HG03175 (cell line): ENCODE data around the gene TDP2.
"Not testable (repeated sequence)": the region's sequence is repeated elsewhere in the genome, so short reads cannot be mapped to it uniquely, and the experiment has no call there.

Experiments
- ATAC-seq: cut with Tn5 transposase; IDR thresholded peaks from one replicate; pipeline ENCODE4 v1.9.1; 2021; ENCODE audit warnings: mild to moderate bottlenecking, moderate library complexity; ENCODE audit not compliant: unreplicated experiment

TDP2 gene

DNA sequence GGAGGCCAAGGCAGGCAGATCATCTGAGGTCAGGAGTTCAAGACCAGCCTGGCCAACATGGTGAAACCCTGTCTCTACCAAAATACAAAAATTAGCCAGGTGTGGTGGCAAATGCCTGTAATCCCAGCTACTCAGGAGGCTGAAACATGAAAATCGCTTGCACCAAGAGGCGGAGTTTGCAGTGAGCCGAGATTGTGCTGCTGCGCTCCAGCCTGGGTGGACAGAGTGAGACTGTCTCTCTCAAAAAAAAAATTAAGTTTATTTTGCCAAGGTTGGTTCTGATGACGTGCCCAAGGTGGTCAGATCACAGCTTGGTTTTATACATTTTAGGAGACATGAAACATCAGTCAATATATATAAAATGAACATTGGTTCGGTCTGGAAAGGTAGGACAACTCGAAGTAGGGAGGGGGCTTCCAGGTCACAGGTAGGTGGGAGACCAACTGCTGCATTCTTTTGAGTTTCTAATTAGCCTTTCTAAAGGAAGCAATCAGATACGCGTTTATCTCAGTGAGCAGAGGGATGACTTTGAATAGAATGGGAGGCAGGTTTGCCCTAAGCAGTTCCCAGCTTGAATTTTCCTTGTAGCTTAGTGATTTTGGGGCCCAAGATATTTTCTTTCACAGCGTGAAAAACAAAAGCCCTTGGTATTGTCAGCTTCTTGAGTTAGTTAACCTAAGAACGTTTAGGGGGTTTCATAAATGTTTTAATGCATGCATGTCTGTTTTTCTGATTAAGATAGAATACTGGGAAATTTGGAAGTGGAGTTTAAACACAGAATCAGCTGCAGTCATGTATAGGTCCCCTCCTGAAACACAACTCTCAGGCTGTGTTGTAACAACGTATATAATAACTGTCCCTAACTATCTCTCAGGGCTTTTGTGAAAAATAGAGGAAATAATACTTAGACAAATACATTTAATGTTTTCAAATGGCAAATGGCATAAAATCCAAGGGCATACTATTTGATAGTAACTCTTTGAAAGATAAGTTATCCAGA is 16.9 kb upstream of the TDP2 start:
- no peak for ATAC-seq

DNA sequence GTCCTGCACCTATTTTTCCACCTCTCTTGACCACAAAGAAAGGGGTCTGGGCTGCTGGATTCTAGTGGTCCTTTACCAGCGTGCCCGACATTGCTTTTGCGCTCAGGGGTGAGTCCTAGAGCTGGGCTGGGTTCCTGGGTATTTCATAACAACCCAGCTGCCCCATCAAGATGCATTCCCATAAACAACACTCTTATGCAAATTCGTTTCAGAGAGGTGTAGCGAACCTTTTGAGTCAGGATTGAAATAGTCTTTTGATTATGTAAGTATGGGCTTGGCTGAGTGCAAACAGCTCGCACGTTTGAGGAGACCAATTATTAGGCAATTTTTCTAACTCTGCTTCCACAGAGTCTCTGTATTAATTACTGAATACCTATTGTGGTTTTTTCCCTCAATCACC is 13.9 kb upstream of the TDP2 start:
- ATAC-seq: no peak

DNA sequence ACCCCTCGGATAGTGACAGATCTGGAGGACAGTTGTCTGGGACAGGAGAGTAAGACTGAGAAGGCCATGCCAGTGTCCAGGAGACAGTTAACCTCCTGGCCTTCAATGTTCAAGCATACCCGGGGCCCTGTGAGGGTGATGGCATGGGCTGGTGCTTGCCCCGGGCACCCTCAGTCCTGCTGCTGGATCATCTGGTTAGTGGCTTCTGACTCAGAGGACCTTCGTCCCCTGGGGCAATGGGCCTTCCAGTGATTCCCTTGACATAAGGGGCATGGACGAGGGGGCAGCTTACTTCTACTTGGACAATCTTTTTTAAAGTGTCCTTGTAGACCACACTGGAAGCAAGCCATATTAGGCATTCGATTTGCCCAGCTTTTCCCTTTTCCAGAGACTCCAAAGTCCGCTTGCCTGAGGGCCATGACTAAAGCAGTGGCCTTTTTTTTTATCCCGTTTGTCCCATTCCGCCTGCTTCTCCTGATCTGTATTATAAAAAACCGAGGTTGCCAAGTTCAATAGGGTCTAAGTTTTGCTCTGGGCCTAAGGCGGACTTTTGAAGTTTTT is 12.2 kb upstream of the TDP2 start:
- not testable (repeated sequence) for ATAC-seq

DNA sequence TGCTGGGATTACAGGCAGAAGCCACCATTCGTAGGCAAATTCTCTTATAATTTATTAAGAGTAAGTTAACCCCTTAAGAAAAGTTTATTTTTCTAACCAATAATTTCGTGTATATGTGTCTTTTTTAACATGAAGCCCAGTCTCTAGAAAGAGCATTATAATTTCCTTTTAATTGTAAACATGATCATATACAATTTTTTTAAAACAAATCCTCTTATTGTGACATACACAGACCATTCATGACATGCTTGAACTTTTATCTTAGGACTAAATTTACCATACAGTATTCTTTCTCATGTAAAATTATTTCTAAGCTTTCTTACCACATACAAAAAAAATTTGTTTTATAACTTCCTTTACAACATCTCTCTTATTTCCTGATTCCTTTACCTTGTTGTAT is 6.9 kb upstream of the TDP2 start:
- ATAC-seq: no peak

DNA sequence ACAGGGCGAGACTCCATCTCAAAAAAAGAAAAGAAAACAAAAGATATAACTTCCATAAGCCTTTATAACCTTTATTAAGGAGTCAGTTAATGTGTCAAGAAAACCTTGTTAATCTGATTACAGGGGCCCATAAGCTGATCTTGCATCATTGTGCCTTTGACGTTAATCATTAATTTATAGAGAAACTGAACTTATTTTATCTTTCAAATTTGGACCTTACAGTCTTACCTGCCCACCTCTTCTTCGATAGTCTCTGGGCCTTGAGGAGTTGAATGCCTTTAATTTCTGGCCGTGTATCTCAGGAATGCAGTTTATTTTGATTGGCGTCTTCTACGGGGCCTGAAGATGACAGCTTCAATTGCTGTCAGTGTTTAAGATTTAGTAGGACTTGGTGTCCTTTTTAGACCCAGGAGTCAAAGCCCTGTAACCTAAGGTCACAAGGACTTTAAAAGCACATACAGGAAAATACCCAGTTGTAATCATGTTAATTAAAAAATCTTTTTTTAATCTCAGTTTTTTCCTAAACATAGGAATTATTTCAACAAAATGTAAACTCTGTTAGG is 6.0 kb upstream of the TDP2 start:
- no peak for ATAC-seq

DNA sequence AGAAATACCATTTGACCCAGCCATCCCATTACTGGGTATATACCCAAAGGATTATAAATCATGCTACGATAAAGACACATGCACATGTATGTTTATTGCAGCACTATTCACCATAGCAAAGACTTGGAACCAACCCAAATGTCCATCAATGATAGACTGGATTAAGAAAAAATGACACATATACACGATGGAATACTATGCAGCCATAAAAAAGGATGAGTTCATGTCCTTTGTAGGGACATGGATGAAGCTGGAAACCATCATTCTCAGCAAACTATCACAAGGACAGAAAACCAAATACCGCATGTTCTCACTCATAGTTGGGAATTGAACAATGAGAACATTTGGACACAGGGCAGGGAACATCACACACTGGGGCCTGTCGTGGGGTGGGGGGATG is 4.4 kb upstream of the TDP2 start:
- ATAC-seq: not testable (repeated sequence)

DNA sequence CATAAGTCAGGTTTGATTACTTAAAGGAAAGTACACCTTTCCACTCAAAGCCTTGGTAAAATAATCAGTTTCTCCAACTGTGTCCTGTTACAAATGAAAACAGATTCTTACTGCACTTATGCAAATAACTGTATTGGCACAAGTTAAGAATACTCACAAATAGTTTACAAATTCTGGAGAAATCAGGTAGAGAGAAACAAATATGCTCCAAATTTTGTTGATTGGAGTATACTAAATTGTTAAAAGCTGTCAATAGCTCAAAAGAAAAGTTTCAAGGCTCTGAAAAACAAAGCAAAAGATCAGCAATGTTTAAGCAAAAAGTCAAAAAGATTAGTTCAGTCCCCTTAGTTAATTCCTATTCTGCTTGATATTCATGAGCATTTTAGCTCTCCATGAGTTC is 3.8 kb upstream of the TDP2 start:
- ATAC-seq: not testable (repeated sequence)

DNA sequence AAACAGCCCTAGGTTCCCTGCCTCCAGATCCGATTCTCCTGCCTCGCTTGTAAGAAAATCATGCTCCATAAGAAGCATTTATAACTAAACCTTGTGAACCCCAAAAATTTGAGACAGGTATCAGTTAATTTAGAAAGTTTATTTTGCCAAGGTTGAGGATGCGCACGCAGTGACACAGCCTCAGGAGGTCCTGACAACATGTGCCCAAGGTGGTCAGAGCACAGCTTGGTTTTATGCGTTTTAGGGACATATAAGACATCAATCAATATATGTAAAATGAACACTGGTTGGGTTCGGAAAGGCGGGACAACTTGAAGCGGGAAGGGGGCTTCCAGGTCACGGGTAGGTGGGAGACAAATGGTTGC is 2.3 kb upstream of the TDP2 start:
- ATAC-seq: no peak

DNA sequence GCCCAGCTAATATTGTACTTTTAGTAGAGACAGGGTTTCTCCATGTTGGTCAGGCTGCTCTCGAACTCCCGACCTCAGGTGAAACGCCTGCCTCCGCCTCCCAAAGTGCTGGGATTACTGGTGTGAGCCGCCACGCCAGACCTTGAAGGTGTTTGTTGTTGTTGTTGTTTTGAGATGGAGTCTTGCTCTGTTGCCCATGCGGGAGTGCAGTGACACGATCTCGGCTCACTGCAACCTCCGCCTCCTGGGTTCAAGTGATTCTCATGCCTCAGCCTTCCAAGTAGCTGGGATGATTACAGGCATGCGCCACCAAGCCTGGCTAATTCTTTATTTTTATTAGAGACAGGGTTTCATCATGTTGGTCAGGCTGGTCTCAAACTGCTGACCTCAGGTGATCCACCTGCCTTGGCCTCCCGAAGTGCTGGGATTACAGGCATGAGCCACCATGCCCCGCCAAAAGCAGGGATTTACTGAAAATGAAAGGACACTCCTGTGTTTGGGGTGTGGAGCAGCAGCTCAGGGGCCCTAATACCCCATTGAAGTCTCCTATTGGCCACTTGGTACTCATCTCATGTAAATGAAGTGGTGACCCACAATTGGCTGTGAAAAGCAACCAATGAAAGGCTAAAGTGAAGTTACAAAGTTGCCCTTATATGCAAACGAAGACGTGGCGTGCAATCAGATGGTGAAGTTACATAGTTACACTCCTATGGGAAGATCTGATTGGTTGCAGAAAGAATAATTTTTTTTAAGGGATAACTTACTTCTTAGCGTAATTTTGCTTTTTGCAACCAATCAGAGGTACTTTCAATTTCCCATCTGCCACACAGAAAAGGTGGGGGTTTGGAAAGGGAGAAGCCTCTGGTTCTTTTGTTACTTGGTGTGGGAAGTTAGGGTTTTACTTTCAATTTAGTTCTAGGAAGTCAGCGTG is 1.6 kb upstream of the TDP2 start:
- not testable (repeated sequence) for ATAC-seq

DNA sequence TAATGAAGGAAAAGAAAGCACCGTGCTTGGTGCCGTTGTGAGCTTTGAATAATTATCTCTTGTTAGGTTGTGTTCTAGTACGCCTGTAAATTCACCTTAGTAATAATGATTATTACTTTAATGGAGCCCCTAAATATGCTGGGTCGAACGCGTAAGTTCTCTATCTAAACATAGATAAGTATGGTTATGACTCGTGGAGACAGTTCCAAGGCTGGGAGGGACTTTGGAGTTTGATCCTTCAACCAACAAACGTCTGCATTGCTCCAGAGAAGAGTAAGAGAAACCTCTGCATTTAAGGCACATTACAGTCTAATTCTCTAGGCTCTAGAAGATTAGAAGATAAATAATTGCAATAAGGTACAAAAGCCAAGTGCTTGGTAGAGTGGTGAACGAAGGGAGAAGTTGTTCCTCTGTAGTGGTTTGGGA is 692 bp upstream of the TDP2 start:
- ATAC-seq: no peak

DNA sequence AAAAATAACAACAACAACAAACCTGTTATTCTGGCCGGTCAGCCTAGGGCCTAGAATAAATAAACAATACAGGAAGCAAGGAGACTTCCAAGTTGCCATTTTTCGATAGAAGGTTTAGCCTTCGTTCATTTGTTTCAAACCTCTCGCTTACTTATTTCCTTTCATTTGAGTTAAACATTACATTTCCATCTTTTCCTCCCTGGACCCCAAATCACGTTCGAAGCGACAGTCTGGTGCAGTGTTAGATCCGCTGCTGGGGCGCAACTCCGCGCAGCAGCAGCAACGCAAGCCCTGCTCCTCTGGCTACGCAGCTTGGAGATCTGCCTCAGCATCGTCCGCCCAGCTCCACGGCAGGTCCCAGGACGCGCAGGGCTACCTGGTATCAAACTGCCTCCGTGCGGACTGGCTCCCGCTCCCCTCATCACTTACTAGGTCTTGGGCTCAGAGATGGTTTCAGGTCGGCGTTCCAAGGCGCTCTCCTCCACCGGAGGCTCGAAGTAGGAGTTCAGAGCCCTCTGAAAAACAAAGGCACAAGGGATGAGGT is 530 bp downstream of the TDP2 start:
- peak; percentile 48 for ATAC-seq

DNA sequence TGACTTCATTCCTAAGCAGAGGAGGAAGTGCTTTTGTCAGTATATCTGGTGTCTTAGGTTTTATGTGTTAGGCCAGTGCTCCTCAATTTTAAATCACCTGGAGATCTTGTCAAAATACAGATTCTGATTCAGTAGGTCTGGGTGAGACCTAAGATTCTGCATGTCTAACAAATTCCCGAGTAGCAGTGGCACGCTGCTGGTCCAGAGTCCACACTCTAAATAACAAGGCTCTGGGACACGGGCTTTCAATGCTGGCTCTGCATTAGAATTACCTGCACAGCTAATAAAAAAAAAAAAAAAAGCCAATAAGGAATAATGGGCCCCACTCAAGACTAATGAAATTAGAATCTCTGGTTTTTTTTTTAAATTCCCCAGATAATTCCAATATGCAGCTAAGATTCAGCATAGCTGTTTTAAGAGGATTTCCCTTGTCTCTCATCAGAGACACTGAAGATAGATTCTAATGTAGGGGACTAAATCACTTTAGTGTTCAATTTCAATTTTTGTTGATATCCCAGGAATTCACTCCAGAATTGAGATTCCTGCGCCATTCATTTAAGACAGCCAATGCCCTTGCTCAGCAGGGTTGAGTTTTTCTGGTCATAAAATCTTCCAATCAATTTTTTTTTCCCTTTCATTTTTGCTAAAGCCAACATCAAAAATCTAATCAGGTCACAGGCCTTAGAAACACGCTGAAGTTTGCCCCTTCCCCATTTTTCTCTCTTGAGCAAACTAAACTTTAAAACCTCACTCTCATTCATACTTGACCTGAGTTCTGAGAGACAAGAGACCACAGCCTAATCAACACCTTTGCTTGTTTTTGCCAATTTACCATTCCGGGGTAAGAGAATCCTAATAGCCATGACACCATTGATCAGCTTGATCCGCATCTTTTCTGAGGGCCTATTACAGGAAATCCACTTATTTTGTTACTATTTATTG is 2.4 kb downstream of the TDP2 start:
- no peak for ATAC-seq

DNA sequence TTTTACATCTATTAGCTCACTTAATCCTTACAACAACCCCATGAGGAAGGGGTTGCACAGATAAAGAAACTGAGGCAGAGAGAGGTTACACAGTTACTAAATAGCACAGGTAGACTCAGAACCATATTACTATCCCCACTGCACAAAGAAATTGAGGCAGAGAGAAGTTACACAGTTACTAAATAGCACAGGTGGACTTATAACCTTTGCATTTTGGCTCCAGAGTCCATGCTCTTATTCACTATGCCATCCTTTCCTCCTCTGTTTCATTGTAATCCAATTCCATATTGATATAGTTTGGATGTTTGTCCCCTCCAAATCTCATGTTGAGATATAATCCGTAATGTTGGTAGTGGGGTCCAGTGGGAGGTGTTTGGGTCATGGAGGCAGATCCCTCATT is 3.5 kb downstream of the TDP2 start:
- no peak for ATAC-seq

DNA sequence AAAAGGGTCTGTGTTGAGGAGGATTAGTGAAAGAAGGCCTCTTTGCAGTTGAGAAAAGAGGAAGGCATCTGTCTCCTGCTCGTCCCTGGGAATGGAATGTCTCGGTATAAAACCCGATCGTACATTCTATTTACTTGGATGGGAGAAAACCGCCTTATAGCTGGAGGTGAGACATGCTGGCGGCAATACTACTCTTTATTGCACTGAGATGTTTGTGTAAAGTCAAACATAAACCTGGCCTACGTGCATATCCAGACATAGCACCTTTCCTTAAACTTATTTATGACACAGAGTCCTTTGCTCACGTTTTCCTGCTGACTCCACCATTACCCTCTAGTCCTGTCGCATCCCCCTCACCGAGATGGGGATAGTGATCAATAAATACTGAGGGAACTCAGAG is 4.5 kb downstream of the TDP2 start:
- ATAC-seq: no peak

DNA sequence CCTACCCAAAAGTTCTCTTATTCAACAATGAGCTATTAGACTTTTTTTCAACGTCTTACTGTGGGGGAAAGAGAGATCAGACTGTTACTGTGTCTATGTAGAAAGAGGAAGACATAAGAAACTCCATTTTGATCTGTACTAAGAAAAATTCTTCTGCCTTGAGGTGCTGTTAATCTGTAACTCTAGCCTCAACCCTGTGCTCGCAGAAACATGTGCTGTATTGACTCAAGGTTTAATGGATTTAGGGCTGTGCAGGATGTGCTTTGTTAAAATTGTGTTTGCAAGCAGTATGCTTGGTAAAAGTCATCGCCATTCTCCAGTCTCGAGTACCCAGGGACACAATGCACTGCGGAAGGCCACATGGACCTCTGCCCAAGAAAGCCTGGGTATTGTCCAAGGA is 4.9 kb downstream of the TDP2 start:
- not testable (repeated sequence) for ATAC-seq

DNA sequence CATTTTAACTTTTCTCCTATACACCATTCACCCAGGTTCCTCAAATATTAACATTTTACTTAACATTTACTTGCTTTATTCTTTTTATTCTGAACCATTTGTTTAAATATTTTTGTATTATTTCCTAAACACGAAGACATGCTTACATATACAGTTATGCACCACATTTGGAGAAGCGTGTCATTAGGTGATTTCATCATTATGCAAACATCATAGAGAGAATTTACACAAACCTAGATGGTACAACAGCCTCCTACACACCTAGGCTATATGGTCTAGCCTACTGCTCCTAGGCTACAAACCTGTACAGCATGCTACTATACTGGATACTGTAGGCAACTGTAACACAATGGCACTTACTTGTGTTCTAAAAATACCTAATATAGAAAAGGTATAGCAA is 6.6 kb downstream of the TDP2 start:
- no peak for ATAC-seq

DNA sequence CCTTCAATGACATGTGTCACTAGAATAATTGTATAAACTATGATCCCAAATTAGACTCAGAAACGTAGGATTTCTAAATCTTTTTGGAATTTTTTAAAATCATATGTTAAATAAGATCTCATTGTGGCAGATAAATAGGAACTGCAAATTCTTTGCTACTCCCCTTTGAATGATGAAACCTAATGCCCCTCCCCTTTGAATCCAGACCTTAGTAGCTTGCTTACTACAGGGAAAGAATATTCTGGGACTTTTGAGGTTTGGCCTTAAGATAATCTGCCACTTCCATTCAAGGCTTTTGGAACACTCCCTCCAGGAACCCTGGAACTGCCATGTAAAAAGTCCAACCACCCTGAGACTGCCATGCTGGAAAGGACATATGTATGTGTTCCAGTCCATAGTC is 7.1 kb downstream of the TDP2 start:
- ATAC-seq: no peak

DNA sequence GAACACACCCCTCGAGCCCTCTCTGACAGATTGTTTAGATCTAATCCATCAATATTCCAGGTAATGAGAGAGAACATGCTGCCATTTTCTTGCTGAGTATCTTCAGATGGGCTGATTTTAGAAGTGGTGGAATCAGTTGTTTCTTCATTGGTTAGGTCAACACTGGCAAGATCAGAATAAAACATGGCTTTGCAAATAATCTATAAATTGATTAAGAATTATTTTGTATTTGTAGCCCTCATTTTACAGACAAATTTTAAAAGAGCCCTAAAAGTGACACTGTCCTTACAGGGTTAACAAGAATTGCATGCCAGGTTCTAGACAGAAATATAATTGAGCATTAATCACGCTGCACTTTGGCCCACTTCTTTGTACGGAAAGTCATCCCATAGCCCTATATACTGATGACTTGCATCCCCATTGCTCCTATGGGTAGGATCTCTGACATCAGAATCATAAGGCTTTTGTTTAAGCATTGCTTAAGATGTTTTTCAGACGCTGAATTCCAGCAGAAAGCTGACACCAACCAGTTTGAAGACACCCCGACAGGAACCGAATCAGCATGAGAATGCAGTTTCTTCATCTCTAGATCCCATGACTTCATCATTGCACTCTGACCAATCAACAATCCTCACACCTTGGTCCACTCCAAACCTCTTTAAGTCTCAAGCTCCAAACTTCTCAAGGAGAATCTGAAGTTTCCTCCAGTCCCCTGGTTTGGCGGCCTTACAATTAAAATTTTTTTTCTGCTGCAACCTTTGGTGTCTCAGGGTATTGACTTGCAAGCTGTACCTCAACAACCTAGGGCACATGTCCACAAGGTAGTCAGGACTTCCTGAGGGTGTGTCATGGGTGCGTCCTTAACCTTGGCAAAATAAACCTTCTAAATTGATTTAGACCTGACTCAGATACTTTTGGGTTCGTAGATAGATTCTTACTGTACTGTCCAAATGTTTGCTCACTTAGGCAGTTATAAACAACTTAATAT is 7.8 kb downstream of the TDP2 start:
- ATAC-seq: no peak
